NOMO-1 treated with dmso at 0.1 percent for 144 hours (cell line): ENCODE results near the gene TCERG1L.

Source experiments
- DNase-seq: peaks from one replicate; lab custom pipeline; 2025; ENCODE audit not compliant: unreplicated experiment; lab: John Stamatoyannopoulos, UW

Gene TCERG1L

GRCh38 chr10:131129544-131129943 is 182.0 kb downstream of the TCERG1L start:
- DNase-seq: no peak

- DNase-seq: no peak
Observed at GRCh38 chr10:131128731-131129130, 182.8 kb downstream of the TCERG1L start.

- DNase-seq: no peak
Observed at GRCh38 chr10:131127610-131128009, 183.9 kb downstream of the TCERG1L start.

GRCh38 chr10:131127138-131127589 is 184.4 kb downstream of the TCERG1L start:
- no peak for DNase-seq

GRCh38 chr10:131126321-131127137 is 185.0 kb downstream of the TCERG1L start:
- no peak for DNase-seq

GRCh38 chr10:131125511-131126225 is 185.9 kb downstream of the TCERG1L start:
- no peak for DNase-seq

- no peak for DNase-seq
Observed at GRCh38 chr10:131124945-131125344, 186.6 kb downstream of the TCERG1L start.

GRCh38 chr10:131123496-131123895 is 188.0 kb downstream of the TCERG1L start:
- DNase-seq: no peak

GRCh38 chr10:131121511-131122035 is 189.9 kb downstream of the TCERG1L start:
- DNase-seq: no peak

GRCh38 chr10:131119626-131120355 is 191.7 kb downstream of the TCERG1L start:
- no peak for DNase-seq

GRCh38 chr10:131117416-131118212 is 193.9 kb downstream of the TCERG1L start:
- no peak for DNase-seq

GRCh38 chr10:131116991-131117375 is 194.5 kb downstream of the TCERG1L start:
- DNase-seq: no peak

- no peak for DNase-seq
Observed at GRCh38 chr10:131116216-131116990, 195.1 kb downstream of the TCERG1L start.

- DNase-seq: no peak
Observed at GRCh38 chr10:131115801-131116200, 195.7 kb downstream of the TCERG1L start.

- DNase-seq: no peak
Observed at GRCh38 chr10:131115321-131115720, 196.2 kb downstream of the TCERG1L start.

GRCh38 chr10:131114846-131115245 is 196.7 kb downstream of the TCERG1L start:
- no peak for DNase-seq

GRCh38 chr10:131113709-131114291 is 197.7 kb downstream of the TCERG1L start:
- no peak for DNase-seq

- no peak for DNase-seq
Observed at GRCh38 chr10:131113165-131113564, 198.4 kb downstream of the TCERG1L start.

- no peak for DNase-seq
Observed at GRCh38 chr10:131112691-131113090, 198.8 kb downstream of the TCERG1L start.
